GM18861 (cell line): Measurements from ENCODE around the gene AKAP13.
"Not testable (repeated sequence)": the region's sequence is repeated elsewhere in the genome, so short reads cannot be mapped to it uniquely, and the experiment has no call there.

Experiments used
- ATAC-seq: cut with Tn5 transposase; IDR thresholded peaks from one replicate; pipeline ENCODE4 v1.9.1; 2021; ENCODE audit not compliant: unreplicated experiment

Gene AKAP13

DNA sequence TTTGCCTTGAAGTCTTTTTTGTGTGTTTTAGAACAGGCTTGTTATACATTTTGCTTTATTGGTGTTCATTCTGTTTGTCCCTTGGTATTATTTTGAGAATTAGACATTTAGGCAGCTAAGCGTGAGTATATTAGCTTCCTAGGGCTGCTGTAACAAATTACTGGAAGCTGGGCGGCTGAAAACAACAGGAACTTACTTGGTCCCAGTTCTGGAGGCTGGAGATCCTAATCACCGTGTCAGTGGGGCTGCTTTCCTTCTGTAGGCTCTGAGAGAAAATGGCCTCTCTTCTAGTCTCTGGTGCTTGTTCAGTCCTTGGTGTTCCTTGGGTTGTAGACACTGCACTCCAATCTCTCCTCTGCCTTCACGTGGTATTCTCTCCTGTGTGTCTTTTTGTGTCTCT is 272.1 kb downstream of the AKAP13 start:
- ATAC-seq = no peak

DNA sequence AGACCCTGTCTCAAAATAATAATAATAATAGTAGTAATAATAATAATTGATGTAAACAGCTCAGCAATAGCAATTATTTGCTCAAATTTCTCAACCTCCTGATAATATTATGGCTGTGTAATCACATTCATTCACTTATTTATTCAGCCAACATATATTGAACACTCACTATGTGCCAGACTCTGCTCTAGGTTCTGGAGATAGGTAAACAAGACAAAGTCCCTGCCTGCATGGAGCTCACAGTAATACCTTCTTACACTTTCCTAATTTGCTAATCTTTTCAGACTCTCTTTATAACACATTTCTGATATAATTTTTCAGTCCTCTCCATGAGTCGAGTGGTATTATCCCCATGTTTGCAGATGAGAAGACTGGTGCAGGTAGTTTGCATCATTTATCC is 276.7 kb downstream of the AKAP13 start:
- no peak for ATAC-seq

DNA sequence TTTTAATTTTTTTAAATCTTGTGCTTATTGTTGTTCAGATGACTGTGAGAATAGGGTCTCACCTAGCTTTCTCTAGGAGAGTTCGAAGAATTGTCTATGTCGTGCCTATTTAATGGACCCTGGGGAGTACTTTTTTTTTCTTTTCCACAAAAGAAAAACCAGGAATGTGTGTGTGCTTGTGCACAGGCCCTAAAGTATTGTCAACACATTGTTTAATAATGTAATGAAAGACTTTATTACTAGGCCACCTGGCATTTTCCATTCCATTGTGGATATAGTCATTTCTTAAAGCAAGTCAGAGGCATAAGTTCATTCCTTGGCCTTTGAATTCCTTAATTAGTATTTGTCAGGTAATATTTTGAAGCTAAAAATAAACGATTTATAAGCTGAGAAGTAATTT is 278.4 kb downstream of the AKAP13 start:
- ATAC-seq = no peak

DNA sequence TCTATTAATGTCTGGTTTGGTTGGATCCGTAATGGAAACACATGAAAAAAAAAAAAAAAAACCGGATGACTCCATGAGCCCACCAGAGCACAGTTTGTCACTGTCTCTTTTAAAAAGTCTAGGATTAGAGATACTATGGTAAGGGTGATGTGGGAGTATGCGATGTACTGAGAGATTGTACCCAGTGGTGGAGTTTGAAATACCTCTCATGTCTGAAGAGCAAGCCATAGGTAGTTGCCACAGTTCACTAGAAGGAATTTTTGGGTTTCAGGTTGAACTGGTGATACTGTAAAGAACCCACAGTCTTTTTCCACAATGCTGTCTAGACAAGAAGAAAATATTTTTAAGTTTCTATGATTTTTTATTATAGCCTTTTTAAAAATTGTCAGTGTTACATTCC is 281.5 kb downstream of the AKAP13 start:
- ATAC-seq = no peak

DNA sequence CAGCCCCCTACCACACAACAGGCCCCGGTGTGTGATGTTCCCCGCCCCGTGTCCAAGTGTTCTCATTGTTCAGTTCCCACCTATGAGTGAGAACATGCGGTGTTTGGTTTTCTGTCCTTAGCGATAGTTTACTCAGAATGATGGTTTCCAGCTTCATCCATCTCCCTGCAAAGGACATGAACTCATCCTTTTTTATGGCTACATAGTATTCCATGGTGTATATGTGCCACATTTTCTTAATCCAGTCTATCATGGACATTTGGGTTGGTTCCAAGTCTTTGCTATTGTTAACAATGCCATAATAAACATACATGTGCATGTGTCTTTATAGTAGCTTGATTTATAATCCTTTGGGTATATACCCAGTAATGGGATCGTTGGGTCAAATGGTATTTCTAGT is 285.3 kb downstream of the AKAP13 start:
- not testable (repeated sequence) for ATAC-seq

DNA sequence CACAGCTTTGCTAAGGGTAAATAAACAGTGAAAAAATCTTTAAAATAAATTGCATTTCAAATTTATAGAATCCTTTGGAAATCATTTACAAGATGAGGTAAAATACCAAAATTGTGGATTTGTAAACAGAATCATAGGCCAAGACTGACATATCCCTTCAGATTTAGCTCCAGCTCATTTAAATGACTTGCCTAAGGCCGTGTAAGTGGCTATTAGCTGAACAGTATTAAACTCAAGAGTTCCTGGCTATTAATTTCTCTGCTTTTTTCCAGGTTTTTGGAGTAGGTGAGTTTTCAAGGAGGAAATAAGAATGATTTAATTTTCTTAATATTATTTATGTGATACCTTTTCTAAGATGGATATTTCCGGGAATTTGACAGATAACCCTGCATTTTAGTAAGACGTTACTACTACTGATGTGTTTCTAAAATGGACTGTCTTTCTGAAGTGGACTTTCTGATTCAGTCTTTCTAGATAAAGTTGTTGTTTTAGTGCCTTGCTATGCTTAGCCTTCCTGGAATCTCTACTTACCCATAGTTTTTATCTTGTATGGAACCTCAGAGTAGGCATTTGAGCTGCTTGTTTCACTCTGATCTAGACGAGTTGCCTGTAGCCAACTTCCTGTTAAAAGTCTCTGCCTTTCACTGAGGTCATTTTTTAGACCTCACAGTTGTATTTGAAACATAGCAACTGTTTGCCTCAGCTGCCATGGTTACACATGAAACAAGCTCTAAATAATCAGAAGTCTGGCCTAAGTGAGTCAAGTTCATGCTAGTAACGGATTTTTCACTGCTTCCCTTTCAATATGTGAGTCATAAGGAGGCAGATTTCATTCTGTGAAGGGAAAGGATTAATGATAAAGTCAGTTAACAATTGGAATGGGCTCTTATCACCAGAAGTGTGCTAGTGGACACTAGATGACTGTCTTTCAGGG is 287.4 kb downstream of the AKAP13 start:
- ATAC-seq = peak; percentile 91

DNA sequence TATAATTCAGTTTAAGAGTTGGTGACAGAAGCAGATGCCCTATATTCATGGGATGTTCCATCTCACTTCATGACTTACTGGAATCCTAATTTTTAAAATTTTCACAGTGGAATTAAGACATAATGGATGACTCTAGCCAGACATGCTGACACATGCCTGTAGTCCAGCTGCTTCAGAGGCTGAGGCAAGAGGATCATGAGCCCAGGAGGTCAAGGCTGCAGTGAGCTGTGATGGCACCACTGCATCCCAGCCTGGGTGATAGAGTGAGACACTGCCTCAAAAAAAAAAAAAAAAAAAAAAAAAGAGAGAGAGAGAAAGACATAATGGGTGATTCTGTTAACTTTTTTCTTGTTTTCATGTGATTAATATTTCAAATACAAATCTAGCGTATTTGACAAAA is 290.8 kb downstream of the AKAP13 start:
- ATAC-seq = no peak

DNA sequence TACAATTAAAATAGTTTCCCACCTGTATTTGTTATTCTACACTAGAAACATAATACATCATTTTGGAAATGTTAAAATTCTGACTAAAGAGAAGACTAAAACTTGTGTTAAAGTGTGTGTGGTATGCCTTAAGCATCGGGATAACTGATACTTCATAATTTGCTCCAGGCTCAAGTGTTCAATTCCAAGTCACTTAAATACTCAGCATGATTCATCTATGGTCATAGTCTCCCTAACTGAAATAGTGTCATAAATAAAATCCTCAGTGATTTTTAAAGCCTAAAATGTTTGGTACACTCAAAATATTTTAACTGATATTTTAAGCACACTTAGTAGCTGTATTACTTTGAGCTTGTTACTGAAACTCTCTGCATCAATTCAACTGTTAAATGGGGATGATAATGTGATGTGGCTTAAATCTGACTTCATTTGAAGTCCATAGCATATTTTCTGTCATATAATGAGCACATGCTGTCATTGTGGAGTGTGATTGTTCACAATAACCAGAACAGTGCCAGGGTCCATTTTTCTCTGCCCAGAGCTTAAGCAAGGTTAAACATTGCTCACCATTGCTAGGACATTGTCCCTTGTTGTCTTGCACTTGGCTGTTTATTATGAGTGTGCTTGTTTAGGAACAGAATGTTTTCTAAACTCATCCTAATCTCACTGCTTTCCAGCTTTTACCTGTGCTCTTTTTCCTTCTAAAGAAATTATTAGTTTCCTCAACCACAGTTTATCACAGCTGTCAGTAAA is 292.1 kb downstream of the AKAP13 start:
- no peak for ATAC-seq

DNA sequence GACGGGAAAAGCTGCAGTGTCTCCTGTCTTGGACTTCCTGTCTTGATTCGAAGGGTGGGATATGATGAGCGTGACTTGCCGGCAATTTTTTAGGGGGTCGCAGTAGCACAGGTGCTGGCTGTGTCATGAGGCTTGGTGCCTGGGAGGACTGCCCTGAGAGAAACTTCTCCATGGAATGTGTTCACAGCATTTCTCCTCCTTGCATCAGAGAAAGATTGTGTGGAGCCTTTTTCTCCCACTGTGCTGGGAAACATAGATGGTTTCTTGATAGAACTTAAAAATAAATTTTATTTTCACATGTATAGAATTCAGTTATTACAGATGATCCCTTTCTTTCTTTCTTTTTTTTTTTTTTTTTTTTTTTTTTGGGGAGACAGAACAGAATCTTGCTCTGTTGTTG is 292.9 kb downstream of the AKAP13 start:
- no peak for ATAC-seq

DNA sequence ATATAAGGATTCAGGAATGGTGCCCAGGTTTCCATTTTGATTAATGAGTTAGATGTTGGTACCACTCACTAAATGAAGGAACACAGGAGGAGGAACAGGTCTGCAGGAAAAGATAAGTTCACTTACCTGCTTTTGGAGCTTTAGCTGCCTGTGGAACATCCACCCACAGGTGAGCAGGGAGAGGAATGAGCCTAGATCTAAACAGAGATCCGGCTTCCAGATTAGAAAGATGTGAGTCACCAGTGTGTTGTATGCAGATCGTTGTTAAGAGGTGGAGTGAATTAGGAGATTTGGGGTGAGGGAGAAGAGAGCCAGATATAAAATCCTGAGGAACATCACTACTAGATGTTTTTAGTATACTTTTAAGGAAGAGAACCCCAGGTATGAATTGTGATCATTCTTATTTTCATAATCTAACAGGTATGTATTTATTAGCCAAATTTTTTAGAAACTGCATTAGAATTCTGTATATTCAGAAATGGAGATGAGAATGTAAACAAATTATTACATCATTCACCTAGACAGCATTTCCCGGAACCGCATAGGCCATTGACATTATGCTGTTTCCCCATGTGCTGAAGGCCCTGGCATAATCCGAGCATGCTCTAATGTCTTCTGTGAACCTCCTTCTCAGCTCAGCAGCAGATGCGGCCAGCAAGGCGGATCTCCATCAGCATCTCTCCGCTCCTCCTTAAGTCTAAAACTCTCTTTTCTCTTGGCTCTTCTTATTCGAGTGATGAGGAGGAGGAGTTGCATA is 296.1 kb downstream of the AKAP13 start:
- no peak for ATAC-seq

DNA sequence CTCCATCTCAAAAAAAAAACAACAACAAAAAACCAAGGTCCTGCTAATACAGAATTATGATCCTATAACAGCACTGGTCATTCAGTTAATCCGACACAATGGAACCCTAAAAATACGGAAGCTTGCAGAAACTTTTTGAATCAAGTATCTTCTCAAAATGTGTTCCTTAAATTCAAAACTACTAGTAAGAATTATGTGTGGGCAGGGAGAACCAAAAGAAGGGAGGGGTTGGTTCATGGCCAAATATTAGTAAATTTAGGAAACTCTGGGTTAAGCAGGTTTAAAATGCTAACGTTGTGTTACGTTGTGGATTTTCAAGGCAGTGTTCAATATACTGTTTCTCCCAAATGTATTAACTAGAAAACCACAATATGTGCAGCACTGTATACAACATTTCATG is 298.8 kb downstream of the AKAP13 start:
- no peak for ATAC-seq

DNA sequence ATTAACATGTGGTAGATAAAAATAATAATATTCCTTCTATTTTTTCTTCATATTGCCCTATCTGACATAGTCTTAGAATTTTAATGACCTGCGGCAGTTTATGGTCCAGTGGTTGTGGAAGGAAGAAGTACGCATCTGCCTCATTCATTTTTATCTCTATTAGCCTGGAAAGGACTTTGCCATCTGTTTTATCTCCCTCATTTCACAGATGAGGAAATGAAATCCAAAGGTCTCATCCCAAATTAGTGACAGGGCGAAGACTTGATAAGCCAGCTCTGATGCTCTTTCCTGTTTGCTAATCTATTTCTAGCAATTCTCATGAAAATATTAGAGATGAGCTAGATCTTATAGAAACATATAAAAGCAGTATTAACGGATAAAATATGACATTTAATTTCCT is 301.0 kb downstream of the AKAP13 start:
- ATAC-seq = no peak

DNA sequence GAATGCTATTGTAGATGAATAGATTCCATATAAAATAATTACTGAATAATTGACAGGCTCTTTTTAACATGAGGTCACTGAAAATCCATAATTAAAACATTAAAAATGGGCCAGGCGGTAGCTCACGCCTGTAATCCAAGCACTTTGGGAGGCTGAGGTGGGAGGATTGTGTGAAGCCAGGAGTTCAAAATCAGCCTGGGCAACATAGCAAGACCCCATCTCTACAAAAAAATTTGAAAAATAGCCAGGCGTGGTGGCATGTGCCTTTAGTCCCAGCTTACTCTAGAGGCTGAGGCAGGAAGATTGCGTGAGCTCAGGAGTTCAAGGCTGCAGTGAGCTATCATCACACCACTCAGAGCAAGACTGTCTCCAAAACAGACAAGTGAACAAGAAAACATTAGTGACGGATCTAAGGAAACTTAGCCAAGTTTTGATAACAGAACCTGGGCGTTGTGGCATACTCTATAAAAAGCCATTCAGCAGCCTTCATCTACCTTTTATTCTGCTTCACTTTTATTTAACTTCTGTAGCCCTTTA is 303.8 kb downstream of the AKAP13 start:
- ATAC-seq = no peak

DNA sequence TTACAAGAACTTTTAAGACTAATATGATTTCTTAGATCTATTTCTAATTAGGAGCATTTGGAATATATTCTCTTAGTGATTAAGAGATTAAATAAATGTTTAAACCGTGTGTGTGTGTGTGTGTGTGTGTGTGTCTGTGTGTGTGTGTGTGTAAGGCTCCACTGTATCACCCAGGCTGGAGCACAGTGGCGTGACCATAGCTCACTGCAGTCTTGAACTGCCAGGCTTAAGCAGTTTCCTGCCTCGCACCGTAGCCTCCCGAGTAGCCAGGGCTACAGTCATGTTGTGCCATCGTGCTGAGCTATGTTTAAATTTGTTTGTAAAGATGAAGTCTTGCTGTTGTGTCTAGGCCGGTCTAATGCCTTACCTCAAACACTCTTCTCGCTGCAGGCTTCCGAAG is 305.0 kb downstream of the AKAP13 start:
- ATAC-seq = no peak

DNA sequence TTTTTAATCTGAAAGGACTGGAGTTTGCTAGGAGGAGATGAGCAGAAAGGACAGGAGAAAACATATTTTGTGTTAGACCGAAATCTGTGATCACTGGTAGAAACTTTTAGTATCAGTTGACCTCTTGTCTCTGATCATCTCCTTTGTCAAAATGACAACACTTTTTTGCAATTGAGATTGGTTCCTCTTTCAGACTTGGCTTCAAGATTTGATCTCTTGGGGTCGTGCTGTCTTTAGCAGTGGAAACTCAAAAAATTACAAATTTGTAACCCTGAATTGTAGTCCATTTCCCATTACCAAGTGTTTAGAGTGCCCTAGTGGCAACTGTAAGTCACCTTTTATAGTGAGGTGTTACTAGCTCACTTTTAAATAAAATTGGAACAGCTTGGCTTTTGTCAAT is 306.9 kb downstream of the AKAP13 start:
- no peak for ATAC-seq

DNA sequence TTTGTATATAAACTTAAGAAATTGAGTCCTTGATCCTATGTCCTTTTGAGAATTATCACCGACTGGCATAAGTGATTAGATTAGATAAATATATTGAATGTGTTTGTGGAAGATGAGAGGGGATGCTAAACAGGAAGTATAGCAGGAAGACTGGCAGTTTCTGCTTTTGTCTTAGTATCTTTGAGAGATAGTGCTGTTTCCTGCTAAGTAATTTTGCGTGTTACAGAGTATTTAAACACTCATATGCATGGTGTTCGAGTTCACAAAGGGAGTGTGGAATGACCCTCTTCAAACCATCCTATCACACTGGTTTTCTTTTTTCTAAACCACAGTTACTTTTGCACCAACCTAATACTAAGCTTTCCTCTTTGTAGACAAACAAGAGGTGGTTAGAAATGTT is 308.3 kb downstream of the AKAP13 start:
- ATAC-seq = no peak

DNA sequence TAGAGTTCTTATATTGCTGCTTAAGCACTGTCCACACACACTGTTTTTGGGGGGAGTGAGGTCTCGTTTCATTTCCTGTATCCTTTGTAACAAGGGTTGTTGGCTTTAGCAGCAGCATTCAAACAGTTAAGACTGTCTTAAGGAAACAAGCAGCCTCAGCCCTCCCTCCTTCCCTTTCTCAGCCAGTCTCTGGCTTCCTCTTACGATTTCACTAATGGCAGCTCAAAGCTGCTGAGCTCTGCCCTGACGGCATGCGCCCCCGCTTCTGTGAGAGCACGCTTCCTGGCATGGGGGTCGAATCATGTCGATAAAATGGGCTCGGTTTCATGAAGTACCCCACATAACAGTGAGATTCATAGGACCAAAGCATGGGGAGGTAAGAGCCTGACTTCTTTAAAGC is 309.3 kb downstream of the AKAP13 start:
- peak; percentile 20 for ATAC-seq

DNA sequence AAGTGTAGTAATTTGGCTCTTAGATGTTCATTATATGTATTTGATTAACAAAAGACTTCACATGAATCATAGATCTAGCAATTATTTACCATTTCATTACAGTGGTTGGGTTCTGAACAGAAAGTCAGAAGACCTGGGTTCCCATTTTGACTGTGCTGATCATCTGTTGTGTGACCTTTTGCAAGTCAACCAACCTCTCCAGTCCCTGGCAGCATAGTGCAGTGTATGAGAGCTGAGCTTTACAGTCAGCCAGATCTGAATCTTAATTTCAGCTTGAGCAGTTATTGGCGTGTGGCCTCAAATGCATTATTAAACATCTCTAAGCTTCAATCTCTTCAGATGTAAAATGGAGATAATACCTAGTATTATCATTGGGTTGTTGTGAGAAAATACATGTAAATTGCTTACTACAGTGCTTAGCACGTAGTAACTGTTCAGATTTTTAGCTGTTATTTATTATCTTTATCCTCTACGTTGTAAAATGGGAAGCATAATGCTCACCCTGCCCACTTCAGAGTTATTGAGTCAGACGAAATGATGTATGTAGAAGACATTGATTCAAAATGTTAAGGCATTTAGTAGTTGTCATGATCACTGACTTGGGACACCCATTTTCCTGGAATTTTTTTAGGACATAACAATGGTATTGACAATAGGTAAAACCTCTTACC is 310.3 kb downstream of the AKAP13 start:
- ATAC-seq = peak; percentile 44

DNA sequence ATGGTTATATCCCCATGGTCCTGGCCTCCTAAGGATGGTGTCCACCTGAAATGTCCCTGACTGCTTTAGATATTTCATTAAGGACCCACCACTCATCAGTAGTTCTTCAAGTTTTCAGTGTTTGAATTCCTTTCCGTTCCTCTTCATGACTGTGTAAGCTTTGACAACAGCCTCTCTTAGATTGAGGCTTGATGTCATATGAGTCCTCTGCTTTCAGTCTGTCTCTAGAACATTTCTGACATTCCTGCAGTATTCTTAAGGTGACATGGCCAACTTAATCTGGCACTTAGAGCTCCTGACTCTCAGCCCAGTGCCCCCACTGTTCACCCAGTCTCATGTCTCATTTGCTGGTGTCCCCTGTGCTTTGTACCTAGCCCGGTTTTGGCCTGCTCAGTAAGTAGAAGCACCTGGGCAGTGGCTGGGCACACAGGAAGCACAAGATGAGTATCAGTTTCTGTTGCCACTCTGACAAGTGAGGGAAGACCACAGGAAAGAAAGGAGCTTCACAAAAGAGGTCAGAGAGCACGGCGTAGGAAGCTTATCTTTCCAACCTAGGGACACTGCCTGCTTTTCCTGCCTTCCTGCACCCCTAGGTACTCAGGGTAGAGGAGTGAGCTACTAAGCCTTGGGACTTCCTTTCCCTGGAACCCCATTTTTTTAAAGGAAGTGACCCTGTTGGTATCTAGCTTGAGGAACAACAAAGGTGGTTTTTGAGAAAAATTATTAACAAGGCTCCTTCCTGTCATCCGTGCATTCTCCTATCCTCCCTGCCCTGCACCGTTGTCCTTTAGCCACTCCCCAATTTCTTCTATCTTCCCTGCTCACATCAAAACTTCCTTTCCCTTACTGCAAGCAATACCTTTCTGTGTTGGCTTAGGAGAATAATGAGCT is 311.2 kb downstream of the AKAP13 start:
- peak; percentile 33 for ATAC-seq

DNA sequence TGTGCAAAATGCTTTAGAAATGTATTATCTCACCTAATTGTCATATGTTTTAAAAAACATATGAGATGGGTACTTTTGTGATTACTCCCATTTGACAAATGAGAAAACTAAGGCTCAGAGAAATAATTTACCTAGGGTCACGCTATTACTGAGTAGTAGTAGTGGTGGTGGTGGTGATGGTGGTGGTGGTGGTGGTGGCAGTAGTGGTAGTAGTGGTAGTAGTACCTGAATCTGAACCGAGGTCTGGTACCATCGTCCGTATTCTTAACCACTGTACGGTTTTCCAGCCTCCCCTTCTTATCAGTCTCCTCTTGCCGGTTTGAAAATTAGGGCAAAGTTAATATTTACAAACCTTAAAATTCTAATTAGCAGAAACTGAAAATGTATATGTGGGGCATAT is 311.9 kb downstream of the AKAP13 start:
- ATAC-seq = no peak
